ENCODE data around the gene NTPCR.

DNA sequence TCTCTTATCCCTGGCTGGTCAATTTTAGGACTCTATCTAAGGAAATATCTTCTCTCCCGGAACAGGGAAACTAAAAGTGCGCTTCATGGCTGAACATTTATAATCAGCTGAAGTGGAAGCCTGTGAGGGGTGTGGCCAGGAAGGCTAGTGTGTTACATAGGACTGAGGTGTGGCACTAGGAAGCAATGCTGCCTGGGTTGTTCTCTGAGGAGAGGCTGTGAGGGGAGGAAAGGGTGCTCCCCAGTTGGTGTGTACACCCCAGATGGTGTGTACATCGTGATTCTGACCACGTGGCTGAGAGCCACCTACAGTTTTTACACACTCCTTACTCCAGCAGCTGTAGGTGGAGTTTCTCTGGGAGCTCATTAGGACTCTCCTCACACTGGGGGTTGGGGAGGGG, 16.3 kb downstream of the NTPCR start:
- TF ChIP-seq POLR2A (IDR thresholded peaks at IDR 0.05) (no peak), POLR2AphosphoS5 (IDR thresholded peaks at IDR 0.05) (no peak)
- TF ChIP-seq, protein P1, sequence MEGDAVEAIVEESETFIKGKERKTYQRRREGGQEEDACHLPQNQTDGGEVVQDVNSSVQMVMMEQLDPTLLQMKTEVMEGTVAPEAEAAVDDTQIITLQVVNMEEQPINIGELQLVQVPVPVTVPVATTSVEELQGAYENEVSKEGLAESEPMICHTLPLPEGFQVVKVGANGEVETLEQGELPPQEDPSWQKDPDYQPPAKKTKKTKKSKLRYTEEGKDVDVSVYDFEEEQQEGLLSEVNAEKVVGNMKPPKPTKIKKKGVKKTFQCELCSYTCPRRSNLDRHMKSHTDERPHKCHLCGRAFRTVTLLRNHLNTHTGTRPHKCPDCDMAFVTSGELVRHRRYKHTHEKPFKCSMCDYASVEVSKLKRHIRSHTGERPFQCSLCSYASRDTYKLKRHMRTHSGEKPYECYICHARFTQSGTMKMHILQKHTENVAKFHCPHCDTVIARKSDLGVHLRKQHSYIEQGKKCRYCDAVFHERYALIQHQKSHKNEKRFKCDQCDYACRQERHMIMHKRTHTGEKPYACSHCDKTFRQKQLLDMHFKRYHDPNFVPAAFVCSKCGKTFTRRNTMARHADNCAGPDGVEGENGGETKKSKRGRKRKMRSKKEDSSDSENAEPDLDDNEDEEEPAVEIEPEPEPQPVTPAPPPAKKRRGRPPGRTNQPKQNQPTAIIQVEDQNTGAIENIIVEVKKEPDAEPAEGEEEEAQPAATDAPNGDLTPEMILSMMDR (IDR thresholded peaks at IDR 0.05 in 8 of 11, conservative IDR thresholded peaks at IDR 0.05 in 3 of 11) = no peak
